Measurements from ENCODE around the gene GAS2L2. TPM values are rescaled to one million over a fixed set of nuclear protein-coding genes. Genes with fewer than 3 reads are reported as not detected.

Gene GAS2L2
- total RNA-seq, 1 donor from 2014 or later, result 0.22 TPM

GRCh38 chr17:35773129-35773528 lies 20.1 kb upstream of the GAS2L2 start:
- Mint-ChIP-seq H3K4me1 (ENCODE audit: unreplicated experiment) (peaks cover 25% of the 10 kb centered on the region), H3K9me3 (no peaks in the 10 kb centered on the region), H3K27ac (no peak overlapping the region), H3K4me3 (no peak overlapping the region), H3K36me3 (no peaks in the 10 kb centered on the region), H3K27me3 (peaks cover 15% of the 10 kb centered on the region)
- TF ChIP-seq CTCF (conservative IDR thresholded peaks at IDR 0.05), result no peak
- no peak for DNase-seq (ENCODE audit: extremely low spot score, unreplicated experiment)

GRCh38 chr17:35769895-35770486 lies 17.0 kb upstream of the GAS2L2 start:
- Mint-ChIP-seq H3K4me1 (ENCODE audit: unreplicated experiment) (peaks cover 30% of the 10 kb centered on the region), H3K4me3 (no peak overlapping the region), H3K36me3 (no peaks in the 10 kb centered on the region), H3K27me3 (peaks cover 17% of the 10 kb centered on the region), H3K27ac (no peak overlapping the region), H3K9me3 (no peaks in the 10 kb centered on the region)
- DNase-seq (ENCODE audit: extremely low spot score, unreplicated experiment), result no peak
- peak; percentile 54 for TF ChIP-seq CTCF (conservative IDR thresholded peaks at IDR 0.05)

- no peak for DNase-seq (ENCODE audit: extremely low spot score, unreplicated experiment)
- no peak for TF ChIP-seq CTCF (conservative IDR thresholded peaks at IDR 0.05)
- H3K4me3 Mint-ChIP-seq, result no peak overlapping the region
- H3K9me3 Mint-ChIP-seq, result no peaks in the 10 kb centered on the region
- no peak overlapping the region for H3K27ac Mint-ChIP-seq
- H3K27me3 Mint-ChIP-seq, result peaks cover 16% of the 10 kb centered on the region
- no peaks in the 10 kb centered on the region for H3K36me3 Mint-ChIP-seq
- peaks cover 25% of the 10 kb centered on the region for H3K4me1 Mint-ChIP-seq (ENCODE audit: unreplicated experiment)
Measured at GRCh38 chr17:35768797-35769196, 15.8 kb upstream of the GAS2L2 start.

GRCh38 chr17:35766903-35767510 lies 14.0 kb upstream of the GAS2L2 start:
- peaks cover 7% of the 10 kb centered on the region for H3K27me3 Mint-ChIP-seq
- H3K9me3 Mint-ChIP-seq, result no peaks in the 10 kb centered on the region
- H3K27ac Mint-ChIP-seq, result no peak overlapping the region
- no peaks in the 10 kb centered on the region for H3K36me3 Mint-ChIP-seq
- peaks cover 16% of the 10 kb centered on the region for H3K4me1 Mint-ChIP-seq (ENCODE audit: unreplicated experiment)
- TF ChIP-seq CTCF (conservative IDR thresholded peaks at IDR 0.05), result peak; percentile 65
- DNase-seq (ENCODE audit: extremely low spot score, unreplicated experiment), result no peak
- peak overlapping the region; percentile 47 for H3K4me3 Mint-ChIP-seq

GRCh38 chr17:35766489-35766877 lies 13.4 kb upstream of the GAS2L2 start:
- H3K4me1 Mint-ChIP-seq (ENCODE audit: unreplicated experiment), result peaks cover 16% of the 10 kb centered on the region
- H3K27me3 Mint-ChIP-seq, result peaks cover 6% of the 10 kb centered on the region
- H3K36me3 Mint-ChIP-seq, result no peaks in the 10 kb centered on the region
- H3K9me3 Mint-ChIP-seq, result no peaks in the 10 kb centered on the region
- no peak overlapping the region for H3K4me3 Mint-ChIP-seq
- H3K27ac Mint-ChIP-seq, result no peak overlapping the region
- TF ChIP-seq CTCF (conservative IDR thresholded peaks at IDR 0.05), result no peak
- DNase-seq (ENCODE audit: extremely low spot score, unreplicated experiment), result no peak

All from type B pancreatic cell (in vitro differentiated cells).